Activated CD4-positive, CD25-positive, alpha-beta regulatory T cell treated with anti-CD3 and anti-CD28 coated beads, Interleukin-2, amount 50 U/mL, for 24 hours (primary cell): ENCODE results near the gene COX8C.
A peak's percentile ranks its signal among the peaks of the same experiment; 100 is the strongest.
"Not testable (repeated sequence)": the region's sequence is repeated elsewhere in the genome, so short reads cannot be mapped to it uniquely, and the experiment has no call there.

Source experiments
- ATAC-seq, 2 donors: fragments of 150-1000 bp; cut with Tn5 transposase; one replicate each; pipeline ENCODE4 v1.10.0; 2021; ENCODE audit warnings: mild to moderate bottlenecking in 1 of 2, moderate library complexity in 1 of 2

COX8C gene

DNA sequence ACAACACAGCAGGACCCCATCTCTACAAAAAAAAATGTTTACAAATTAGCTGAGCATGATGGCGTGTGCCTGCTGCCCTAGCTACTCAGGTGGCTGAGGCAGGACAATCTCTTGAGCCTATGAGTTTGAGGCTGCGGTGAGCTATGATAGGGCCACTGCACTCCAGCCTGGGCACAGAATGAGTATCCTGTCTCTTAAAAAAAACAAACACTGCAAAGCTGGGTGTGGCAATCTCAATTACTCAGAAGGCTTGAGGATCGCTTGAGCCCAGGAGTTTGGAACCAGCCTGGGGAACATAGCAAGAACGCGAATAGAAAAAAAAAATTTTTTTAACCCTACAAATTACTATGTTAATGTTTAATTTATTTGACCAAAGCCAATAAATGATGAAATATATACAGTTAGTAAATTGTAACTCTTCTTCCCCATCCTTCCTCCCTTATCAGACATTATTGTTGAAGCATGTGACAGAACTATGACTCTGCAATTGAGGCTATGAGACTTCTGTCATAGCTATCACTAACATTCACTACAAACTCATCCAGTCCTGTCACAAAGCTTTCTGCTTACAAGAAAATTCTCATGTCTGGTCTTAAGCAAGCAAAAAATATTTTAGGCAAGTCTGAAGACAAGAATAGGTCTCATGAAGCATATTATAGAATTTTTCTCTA is 23.9 kb upstream of the COX8C start:
- ATAC-seq = no peak

DNA sequence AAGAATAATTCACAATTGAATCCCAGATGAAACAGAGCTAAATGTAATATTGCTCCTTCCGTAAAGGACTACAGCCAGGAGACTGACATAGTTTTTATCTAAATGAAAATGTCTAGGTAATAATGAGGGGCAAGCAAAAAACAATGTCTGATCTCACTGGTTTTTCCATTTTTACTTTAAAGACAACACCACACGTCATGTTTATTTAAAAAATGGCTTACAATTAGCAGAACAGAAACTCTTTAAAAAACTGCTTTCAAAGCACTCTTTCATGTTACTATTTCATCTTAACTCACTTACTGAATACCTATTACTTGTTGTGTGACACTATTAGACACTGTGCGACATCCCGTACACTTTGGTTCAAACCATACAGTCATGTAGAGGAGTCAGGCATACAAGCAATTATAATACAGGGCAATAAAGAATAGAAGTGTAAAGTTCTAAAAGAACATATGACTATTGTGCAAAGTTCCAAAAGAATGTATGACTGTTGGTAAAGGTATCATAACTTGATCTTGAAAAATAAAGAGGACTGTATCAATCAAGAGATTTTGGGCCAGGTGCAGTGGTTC is 23.3 kb upstream of the COX8C start:
- no peak for ATAC-seq

DNA sequence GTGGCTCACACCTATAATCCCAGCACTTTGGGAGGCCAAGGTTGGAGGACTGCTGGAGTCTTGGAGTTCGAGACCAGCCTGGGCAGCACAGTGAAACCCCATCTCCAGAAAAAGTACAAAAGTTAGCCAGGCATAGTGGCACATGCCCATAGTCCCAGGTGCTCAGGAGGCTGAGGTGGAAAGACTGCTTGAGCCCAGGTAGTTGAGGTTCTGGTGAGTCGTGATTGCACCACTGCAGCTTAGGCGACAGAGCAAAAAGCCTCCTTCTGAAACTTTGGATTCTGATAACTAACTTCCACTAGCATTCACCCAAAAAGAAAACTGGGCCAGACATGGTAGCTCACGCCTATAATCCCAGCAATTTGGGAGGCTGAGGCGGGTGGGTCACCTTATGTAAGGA is 20.8 kb upstream of the COX8C start:
- no peak for ATAC-seq

DNA sequence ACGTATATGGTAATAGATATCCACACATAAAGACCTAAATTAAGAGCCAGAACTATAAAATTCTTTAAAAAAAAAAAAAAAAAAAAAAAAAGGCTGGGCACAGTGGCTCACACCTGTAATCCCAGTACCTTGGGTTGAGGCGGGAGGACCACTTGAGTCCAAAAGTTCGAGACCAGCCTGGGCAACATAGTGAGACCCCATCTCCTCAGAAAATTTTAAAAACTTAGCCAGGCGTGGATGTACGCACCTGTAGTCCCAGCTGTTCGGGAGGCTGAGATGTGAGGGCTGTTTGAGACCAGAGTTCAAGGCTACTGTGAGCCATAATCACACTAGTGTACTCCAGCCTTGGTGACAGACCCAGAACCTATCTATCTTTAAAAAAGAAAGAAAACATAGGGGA is 18.4 kb upstream of the COX8C start:
- no peak for ATAC-seq

DNA sequence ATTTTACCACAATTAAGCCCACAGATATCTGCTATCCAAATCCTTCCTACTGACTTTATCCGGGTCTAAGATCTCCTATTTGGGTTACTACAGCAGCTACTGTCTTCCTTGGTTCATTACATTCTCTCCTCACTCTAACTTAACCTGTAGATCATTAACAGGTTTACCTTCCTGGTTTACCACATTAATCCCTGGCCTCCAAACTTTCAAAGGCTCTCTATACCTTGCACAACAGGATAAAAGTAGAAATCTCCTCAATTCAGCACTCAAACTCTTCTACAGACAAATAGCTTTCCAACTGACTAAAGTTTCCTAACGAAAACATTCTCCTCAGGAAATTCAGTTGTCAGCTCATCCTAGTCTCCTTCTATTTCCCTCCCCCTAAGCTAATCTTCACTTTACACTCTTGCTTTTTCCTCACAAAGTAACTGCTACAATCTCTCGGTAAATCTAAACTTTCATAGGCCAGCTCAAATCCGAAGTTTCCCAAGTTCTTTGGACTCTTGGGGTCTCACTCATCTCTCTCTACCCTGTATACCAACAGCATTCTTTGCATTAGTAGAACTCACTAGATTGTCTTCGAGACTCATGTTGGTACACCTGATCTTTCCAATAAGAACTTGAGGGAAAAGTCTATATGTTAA is 16.9 kb upstream of the COX8C start:
- no peak for ATAC-seq

DNA sequence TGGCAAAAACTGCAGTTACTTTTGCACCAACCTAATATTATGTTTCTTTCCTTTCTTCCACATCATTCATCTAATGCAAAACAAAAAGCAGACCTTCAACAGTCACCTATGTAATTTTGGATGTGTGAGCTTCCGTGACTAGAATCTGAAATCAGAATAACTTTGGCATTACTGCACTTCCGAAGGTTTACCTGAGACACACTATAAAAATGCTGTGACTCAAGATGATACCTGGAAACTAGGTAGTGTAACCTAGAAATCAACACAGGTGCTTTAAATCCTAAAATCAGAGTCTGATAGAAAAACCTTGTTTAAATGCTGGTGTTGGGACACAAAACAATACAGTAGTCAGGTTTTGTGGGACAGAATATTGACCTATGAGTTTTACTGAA is 16.4 kb upstream of the COX8C start:
- no peak for ATAC-seq

DNA sequence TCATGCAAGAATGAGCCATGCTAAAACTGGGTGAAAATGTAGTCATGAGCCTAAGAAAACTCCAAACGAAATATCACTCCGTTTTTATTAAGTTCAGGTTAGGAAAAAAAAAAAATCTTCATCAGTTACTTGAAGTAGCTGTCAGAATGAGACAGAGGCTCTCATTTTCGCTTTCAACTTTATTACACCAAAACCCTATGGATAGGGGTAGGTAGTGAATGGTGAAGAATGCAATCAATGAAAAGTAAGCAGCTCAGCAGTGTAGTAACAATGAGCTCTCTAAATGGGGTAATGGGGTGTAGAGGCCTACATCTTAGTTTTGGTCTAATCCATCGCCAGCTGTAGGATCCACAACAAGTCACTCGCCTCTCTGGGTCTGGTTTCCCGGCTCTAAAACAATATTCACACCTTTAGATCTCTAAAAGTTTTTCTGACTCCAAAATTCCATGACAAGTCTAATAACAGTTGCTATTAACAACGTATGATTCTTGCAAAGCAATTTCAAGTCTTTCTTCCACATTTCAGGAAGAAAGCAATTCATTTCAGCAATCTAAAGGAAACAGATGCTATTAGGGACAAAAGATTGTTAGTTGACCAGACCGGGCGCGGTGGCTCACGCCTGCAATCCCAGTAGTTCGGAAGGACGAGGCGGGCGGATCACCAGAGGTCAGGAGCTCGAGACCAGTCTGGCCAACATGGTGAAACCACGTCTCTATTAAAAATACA is 15.8 kb upstream of the COX8C start:
- no peak for ATAC-seq

DNA sequence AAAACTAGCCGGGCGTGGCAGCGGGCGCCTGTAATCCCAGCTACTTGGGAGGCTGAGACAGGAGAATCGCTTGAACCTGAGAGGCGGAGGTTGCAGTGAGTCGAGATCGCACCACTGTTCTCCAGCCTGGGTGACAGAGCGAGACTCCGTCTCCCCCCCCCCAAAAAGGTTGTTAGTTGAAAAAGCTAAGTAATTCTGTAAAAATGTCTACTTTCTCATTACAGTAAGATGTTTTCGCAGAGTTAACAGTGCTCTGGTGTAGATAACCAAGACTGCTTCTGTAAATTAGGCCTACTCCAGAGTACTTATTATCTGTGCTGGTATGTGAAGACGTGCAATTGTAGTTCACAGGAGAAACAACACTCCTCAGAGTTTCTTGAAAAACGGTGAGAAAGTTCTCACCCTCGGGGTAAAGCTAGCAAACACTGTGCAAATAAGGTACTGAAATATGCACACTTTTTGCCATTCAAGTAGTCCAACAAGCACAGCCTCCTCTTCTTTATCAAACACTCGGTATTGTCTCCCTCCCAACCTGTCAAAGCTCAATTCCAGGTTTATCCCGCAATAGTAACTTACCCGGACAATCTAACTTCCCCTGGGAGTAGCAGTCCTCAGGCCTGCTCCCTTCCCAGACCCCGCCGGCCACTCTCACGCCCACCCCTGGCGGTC is 15.1 kb upstream of the COX8C start:
- ATAC-seq = no peak

DNA sequence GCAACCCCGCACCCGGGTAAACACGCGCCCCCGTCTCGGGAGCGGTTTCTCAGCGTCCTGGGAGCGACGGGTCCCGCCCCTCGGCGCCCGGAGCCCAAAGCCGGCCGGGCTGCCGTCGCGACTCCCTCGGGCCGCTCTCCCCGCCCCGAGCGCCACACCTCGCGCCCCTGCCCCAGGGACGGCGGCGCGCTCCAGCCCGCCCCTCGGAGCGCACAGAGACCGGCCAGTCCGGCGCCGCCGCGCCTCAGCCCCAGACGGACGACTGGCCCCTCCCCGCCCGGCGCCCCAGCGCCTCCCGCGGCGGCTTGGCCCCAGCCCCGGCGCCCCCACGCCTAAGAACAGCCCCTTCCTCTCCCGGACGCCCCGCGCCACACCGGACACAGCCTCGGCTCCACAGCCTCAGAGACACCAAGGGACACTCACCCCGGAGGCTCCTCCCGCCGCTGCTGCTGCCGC is 14.6 kb upstream of the COX8C start:
- ATAC-seq = peak; percentile 41 to 42

DNA sequence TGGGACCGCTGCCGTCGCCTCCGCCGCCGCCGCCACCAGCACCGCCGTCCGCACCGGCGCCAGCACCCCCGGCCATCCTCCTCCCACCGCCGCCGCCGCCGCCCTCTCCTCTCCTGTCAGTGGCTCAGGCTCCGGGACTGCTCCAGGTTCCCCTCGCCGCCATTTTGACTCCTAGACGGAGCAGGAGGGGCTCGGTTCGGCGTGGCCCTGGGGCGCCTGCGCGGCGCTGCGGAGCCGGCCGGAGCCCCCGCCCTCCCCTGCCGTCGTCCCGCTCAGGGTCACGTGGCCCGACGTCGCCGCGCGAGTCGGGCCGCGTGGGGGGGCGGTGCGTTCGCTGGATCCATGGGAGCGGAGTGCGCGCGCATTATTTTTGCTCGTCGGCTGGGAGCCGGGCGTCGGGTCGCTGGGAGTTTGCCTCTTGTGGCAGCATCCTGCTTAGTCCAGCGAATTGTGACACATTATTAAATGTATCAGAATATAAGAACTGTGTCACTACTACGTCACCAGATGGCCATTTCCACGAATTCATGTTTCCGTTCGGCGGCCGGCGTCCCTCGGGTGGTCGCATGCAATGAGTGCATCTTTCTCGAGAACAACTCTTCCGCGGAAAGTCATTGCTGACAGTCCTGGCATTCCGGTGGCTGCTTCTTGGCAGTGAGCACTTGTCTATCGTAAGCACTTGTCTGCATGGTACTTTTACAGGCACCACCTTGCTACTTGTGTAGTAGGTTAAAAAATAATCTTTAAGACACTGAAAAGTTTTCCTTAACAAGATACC is 13.9 kb upstream of the COX8C start, which contains the start of gene BTBD7:
TSS of gene BTBD7 (minus strand) at position 184 of the 778 bp plus-strand sequence. CDS start 36,985 bp downstream, outside the sequence.
- peak; percentile 94 to 96 for ATAC-seq

DNA sequence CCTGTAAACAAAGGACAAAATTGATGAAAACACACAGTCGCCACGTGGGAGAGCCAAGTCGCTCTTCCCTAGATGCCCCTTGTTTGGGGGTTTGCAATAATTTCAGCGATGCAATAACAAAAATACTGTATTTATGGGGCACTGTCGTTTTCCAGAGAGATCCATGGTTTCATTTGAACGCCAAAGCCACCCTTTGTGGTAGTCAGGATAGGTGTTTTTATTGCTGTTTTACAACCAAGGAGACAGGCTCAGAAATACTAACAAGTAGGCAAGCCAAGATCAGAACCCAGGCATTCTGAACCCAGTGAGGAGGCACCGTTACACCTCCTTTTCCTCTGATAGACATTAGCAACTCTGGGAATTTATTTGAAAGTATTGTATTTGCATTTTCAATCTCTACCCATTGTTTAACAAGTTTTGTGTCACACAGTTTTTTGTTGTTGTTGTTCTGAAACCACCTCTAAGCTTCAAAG is 13.3 kb upstream of the COX8C start:
- no peak for ATAC-seq

DNA sequence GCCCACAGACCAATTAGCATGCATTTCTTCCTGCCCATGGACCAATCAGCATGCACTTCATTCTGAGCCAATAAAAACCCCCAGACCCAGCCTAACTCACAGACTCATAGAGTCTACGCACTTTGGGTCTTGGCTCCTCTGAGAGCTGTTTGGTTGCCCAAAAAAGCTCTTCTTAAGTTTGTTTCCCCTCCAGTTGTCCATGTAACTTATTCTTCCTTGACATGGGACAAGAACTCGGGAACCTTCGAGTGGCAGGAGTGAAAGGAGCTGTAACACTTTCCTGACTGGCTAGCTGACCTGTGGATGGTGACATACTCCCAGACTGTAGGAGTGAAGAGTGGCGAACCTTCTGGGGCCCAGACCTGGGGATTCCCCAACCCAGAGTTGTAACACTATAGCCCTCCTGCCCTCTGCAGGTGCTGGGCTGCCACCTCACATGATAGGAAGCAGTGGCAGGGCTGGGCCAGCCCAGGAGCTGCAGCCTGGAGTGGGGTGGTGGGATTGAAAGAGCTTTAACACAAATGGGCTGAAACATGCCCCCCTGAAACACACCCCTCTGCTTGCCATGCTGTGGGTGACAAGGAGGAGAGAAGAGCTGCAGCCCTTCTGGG is 9.7 kb upstream of the COX8C start:
- no peak for ATAC-seq

DNA sequence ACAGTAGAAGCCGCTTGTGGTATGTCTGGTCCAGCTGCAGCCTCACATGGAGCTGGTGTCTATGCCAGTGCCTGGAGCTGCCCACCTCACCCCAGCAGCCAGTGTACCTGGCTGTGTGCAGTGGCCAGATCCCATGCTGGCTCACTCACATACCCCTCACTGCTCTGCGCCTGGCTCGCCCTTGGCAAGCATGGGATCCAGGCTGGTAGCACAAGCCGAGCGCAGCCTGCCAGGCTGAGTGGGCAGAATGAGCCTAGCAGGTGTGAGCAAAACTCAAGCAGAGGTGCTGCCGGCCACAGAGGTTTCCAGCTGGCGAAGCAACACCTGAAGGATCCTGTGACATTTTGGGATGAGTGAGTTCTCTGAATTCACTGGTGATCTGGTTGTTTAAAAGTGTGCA is 9.1 kb upstream of the COX8C start:
- no peak for ATAC-seq

DNA sequence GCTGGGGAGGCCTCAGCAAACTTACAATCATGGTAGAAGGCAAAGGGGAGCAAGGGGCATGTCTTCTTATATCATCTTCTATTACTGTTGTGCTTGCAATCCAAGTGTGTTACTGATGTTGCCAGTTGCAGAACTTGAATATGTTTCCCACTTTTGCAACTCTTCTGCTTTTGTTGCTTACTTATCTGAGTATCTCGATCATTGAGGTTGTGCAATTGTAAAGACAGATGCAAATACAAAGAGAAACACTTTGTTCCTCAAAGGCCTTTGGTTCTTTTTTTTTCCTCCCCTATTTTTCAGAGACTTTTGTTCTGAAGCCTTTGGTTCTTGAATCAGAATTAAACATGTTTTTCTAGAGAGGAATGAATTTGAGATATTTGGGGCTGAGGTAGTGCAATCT is 3.7 kb upstream of the COX8C start:
- no peak for ATAC-seq

DNA sequence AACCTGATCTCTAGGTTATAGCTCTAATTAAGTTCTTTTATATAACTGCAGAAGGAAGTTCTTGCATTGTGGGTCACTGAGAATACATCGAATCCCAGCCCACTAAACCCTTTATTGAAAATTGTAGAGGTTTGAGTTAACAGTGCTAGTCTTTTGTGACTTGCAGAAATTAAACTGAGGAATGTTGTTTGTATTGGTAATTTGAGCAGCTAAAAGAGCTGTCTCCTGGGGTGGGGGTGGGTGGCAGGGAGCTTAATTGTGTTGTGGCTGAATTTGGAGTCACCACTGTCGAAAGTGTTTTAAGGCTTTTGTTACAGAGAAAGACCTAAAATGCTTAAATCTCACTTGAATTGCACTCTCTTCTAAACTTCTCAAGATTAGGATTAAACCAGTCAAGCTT is 3.2 kb upstream of the COX8C start:
- ATAC-seq = no peak

DNA sequence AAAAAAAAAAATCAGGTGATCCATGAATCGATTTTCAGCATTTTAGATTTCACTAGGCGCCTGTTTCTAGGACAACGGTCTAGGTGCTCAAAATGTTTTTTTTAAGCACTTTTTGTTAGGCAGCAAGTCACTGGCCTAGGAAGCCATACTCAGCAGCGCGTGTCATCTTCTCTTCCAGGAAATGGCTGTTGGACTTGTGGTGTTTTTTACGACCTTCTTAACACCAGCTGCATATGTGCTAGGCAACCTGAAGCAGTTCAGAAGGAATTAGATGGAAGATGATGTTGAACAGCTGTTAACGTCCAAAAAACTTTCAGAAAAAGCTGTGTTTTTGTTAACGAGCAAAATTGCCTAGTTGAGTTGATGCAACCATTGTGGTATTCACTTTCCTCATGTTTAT is 868 bp downstream of the COX8C start:
- ATAC-seq = no peak

DNA sequence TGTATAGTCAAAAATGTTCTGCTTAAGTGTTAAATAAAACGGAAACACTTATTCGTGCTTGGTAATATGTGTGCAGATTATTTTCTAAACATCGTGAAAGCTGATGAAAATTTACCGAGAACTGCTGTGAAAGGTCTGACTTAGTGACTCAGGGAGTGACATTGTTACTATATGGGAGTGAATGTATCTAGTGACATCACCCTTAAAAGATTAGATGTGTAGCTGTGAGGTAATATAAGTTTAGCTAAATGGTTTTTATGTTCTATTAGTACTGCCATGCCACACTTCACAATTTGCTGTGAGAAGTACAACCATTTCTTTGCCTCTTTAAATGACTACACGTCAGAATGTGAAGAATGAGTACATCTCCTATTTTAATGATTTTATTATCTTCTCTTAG is 1.3 kb downstream of the COX8C start:
- ATAC-seq = no peak

DNA sequence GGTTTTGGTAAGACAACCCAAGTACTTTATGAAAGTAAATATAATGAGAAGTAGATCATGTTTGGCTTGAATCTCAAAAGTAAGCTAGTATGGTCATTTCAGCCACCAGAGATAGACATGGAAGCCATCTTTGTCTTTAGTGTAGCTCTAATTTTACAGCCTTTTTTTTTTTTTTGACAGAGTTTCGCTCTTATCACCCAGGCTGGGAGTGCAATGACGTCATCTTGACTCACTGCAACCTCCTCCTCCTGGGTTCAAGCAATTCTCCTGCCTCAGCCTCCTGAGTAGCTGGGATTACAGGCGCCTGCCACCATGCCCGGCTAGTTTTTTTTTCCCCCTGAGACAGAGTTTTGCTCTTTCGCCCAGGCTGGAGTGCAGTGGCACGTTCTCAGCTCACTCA is 7.9 kb downstream of the COX8C start:
- not testable (repeated sequence) for ATAC-seq

DNA sequence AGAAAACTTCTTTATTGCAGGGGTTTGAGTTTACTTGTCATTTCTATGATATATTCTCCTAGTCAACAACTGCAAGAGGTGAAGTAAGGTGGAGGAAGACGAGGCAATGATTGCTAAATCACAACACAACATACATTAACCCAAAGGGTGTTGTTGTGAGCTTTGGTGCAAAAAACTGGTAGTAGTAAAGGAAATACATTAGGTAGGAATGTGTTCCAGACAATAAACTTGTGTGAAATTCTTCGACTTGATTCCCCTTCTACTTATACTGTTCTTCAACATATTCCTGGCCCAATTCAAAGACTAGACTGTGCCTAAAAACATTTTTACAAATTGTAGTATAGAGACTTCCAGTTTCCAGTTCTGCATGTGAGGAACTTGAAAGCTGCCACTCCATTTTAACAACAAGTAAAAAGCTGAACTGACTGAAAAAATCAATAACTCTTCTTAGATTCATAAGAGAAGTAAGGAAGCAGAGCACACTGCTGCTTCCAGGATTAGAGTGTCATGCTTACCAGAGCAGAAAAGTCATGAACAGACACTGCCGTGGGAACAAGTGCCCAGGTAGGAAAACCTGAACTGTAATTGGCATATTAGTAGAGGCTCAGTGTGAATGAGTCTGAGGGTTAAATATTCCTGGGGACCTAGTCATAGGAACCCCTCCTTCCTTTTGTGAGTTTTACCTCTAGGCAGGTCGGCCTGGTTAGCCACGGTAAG is 22.2 kb downstream of the COX8C start:
- no peak for ATAC-seq

DNA sequence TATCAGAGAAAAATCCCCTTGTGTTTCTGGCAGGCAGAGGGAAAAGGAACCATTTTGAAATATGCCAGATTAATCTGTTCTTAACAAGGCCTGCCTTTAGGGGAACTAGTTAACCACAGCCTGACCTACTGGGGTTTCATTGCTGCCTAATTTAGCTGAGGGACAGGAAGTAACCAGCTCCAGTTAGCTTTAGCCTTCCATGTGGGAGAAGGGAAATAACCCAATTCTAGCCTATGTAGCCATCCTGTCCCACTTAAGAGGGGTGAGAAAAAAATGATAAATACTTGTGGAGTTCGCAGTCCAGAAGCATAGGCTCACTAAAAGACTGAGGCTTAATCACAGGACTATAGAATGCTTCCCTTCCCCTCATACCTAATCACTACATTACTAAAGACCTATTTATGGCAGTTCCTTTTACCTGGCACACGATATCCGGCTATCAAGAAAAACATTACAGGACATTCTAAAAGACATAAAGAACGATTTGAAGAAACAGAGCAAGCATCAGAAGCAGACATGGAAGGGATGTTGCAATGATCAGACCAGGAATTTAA is 22.8 kb downstream of the COX8C start:
- ATAC-seq = no peak
